T-helper 1 cell (primary cell): ENCODE measurements around the gene PSENEN.
"Not testable (repeated sequence)": the region's sequence is repeated elsewhere in the genome, so short reads cannot be mapped to it uniquely, and the experiment has no call there.

Source experiments
- DNase-seq, 5 donors: peaks; one replicate each; pipeline ENCODE4 v3.0.0-alpha.2; 2012 to 2020

The PSENEN gene

GRCh38 chr19:35752746-35753350 lies 7.4 kb downstream of the PSENEN start:
- no peak for DNase-seq

GRCh38 chr19:35753634-35754369 lies 8.4 kb downstream of the PSENEN start:
- DNase-seq = no peak

- DNase-seq = no peak
These were observed 9.1 kb downstream of the PSENEN start for GRCh38 chr19:35754370-35755130.

- DNase-seq = no peak
These were observed 9.7 kb downstream of the PSENEN start for GRCh38 chr19:35755131-35755549.

GRCh38 chr19:35755550-35756376 lies 10.3 kb downstream of the PSENEN start:
- DNase-seq = peak in 4 of 5 donors; percentile 47 to 67 (median 49)

GRCh38 chr19:35756377-35757230 lies 11.2 kb downstream of the PSENEN start, which contains the start of gene HSPB6:
TSS of gene HSPB6 (minus strand) at chr19:35757029. CDS start at chr19:35757008, 21 bp downstream.
- no peak for DNase-seq

- no peak for DNase-seq
These were observed 11.8 kb downstream of the PSENEN start for GRCh38 chr19:35757231-35757748.

- DNase-seq = peak; percentile 94 to 100 (median 97)
These were observed 12.5 kb downstream of the PSENEN start, which contains the start of gene PROSER3 for GRCh38 chr19:35757749-35758608. TSS of gene PROSER3 (plus strand) at chr19:35758176. CDS start at chr19:35758216, 40 bp downstream.

GRCh38 chr19:35759697-35760096 lies 14.2 kb downstream of the PSENEN start:
- DNase-seq = no peak

- DNase-seq = no peak
These were observed 15.4 kb downstream of the PSENEN start for GRCh38 chr19:35760711-35761349.

- no peak for DNase-seq
These were observed 19.2 kb downstream of the PSENEN start for GRCh38 chr19:35764432-35765315.

- no peak for DNase-seq
These were observed 21.2 kb downstream of the PSENEN start for GRCh38 chr19:35766571-35767104.

GRCh38 chr19:35767288-35768081 lies 22.0 kb downstream of the PSENEN start:
- peak in 1 of 5 donors; percentile 4 for DNase-seq

GRCh38 chr19:35768082-35768421 lies 22.6 kb downstream of the PSENEN start:
- DNase-seq = peak in 1 of 5 donors; percentile 7

- not testable (repeated sequence) for DNase-seq
These were observed 26.9 kb downstream of the PSENEN start for GRCh38 chr19:35772362-35772761.

- DNase-seq = no peak
These were observed 27.8 kb downstream of the PSENEN start for GRCh38 chr19:35773020-35773806.
